ENCODE results near the gene MAP3K12. TPM values are rescaled to one million over a fixed set of nuclear protein-coding genes. Genes with fewer than 3 reads are reported as not detected.
"Not testable (repeated sequence)": the region's sequence is repeated elsewhere in the genome, so short reads cannot be mapped to it uniquely, and the experiment has no call there.

Gene MAP3K12
- total RNA-seq, 2 donors from 2014 or later, result 5.5 to 8.1 TPM

DNA sequence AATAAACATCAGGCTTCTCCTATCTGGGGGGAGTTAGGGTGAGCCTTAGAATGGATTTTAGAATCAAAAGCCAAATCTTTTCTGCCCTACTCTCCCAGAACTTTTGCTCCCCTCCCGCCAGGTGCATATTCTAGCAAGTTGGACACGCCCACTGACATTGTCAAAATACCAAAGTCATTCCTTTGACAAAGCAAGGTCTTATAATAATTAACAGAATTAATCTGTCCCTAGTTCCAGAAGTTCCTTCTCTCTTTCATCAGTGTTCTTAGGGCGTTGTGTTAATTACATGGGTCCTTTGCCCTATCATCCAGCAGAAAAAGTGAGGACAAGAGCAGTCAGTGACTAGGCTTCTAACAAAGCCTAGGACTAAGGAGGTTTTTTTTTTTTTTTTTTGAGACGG lies 55.3 kb downstream of the MAP3K12 start:
- Histone ChIP-seq H3K4me1 (ENCODE audit: control insufficient read depth, insufficient read depth, low read length) (peaks cover 4% of the 10 kb centered on the region), H3K36me3 (ENCODE audit: control insufficient read depth, insufficient read depth, low read length) (peaks cover 33% of the 10 kb centered on the region), H3K27ac (ENCODE audit: low read depth, low read length) (no peak overlapping the region), H3K9ac (ENCODE audit: extremely low read depth, low read length, poor library complexity, severe bottlenecking) (no peak overlapping the region), H3K27me3 (ENCODE audit: control insufficient read depth, insufficient read depth, low read length, poor library complexity, severe bottlenecking) (no peaks in the 10 kb centered on the region), H3K9me3 (ENCODE audit: control insufficient read depth, low read length) (no peaks in the 10 kb centered on the region), H3K4me3 (ENCODE audit: low read length) (peak overlapping the region; percentile 100)
- Mint-ChIP-seq H3K27me3 (ENCODE audit: insufficient read depth) (no peaks in the 10 kb centered on the region), H3K36me3 (ENCODE audit: low read depth) (peaks cover 44% of the 10 kb centered on the region), H3K27ac (peak overlapping the region; percentile 20), H3K4me1 (peaks cover 15% of the 10 kb centered on the region), H3K9me3 (no peaks in the 10 kb centered on the region), H3K4me3 (peak overlapping the region; percentile 89)
- DNase-seq, result no peak
- 90 to 100% methylated on average over 2 to 3 of the region's 4 CpGs for WGBS, 2 experiments (ENCODE audit: insufficient coverage in 1 of 2, insufficient read length in 1 of 2)
- TF ChIP-seq, protein P1, sequence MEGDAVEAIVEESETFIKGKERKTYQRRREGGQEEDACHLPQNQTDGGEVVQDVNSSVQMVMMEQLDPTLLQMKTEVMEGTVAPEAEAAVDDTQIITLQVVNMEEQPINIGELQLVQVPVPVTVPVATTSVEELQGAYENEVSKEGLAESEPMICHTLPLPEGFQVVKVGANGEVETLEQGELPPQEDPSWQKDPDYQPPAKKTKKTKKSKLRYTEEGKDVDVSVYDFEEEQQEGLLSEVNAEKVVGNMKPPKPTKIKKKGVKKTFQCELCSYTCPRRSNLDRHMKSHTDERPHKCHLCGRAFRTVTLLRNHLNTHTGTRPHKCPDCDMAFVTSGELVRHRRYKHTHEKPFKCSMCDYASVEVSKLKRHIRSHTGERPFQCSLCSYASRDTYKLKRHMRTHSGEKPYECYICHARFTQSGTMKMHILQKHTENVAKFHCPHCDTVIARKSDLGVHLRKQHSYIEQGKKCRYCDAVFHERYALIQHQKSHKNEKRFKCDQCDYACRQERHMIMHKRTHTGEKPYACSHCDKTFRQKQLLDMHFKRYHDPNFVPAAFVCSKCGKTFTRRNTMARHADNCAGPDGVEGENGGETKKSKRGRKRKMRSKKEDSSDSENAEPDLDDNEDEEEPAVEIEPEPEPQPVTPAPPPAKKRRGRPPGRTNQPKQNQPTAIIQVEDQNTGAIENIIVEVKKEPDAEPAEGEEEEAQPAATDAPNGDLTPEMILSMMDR (conservative IDR thresholded peaks at IDR 0.05), result no peak

DNA sequence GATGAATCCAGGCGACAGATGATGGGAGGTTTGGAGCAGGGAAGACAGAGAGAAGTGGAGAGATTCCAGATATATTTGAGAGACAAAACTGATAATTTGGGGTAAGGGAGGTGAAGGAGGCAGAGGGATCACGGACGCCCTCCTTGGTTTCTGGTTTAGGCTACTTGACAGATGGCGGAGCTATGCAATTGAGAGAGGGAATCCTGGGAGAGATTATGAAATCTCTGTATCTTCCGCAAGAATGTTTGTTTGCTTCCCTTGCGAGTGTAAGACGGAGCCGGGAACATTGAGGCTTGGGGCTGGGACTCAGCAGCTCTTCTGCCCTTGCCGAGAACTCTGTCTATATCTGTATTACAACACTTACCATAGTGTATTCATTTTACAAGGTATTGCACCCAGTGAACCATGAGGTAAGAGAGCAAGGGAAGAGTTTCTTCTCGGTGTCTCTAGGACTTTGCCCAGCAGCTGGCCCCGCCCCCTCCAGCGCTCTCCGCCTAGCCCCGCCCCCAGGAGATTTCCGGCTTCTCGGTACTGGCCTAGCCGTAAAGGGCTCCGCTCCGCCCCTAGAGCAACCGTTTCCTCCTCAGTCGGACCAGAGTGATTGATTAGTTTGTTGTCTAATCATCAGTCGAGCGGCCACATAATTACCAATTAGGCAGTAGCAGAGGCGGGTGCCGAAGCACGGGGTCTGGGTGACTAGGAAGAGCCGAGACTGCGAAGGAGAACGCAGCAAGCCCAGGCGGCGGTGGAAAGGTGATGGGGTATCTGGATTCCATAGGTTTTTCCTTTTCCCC lies 58.0 kb downstream of the MAP3K12 start, which contains the start of gene PRR13:
PRR13 (plus strand) TSS at position 695 of the 794 bp plus-strand sequence. CDS start 981 bp downstream, outside the sequence.
- Histone ChIP-seq H3K27me3 (ENCODE audit: control insufficient read depth, insufficient read depth, low read length, poor library complexity, severe bottlenecking) (no peaks in the 10 kb centered on the region), H3K4me1 (ENCODE audit: control insufficient read depth, insufficient read depth, low read length) (peaks cover 4% of the 10 kb centered on the region), H3K9ac (ENCODE audit: extremely low read depth, low read length, poor library complexity, severe bottlenecking) (peak within 1 kb of the TSS; percentile 85), H3K9me3 (ENCODE audit: control insufficient read depth, low read length) (no peaks in the 10 kb centered on the region), H3K36me3 (ENCODE audit: control insufficient read depth, insufficient read depth, low read length) (peaks cover 22% of the 10 kb centered on the region), H3K4me3 (ENCODE audit: low read length) (peak within 1 kb of the TSS; percentile 100), H3K27ac (ENCODE audit: low read depth, low read length) (peak within 1 kb of the TSS; percentile 73)
- Mint-ChIP-seq H3K27ac (peak within 1 kb of the TSS; percentile 94), H3K4me1 (peaks cover 18% of the 10 kb centered on the region), H3K4me3 (peak within 1 kb of the TSS; percentile 89), H3K36me3 (ENCODE audit: low read depth) (peaks cover 26% of the 10 kb centered on the region), H3K9me3 (no peaks in the 10 kb centered on the region), H3K27me3 (ENCODE audit: insufficient read depth) (no peaks in the 10 kb centered on the region)
- TF ChIP-seq, protein P1 (conservative IDR thresholded peaks at IDR 0.05), result no peak
- 8 to 19% methylated on average over 16 to 31 of the region's 31 CpGs for WGBS, 2 experiments (ENCODE audit: insufficient coverage in 1 of 2, insufficient read length in 1 of 2)
- peak; percentile 100 for DNase-seq

DNA sequence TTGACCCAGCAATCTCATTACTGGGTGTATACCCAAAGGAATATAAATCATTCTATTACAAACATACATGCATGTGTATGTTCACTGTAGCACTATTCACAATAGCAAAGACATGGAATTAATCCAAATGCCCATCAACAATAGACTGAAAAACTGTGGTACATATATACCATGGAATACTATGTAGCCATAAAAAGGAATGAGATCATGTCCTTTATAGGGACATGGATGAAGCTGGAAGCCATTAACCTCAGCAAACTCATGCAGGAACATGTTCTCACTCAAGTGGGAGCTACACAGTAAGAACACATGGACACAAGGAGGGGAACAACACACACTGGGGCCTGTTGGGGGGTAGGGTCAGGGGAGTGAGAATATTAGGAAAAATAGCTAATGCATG lies 59.7 kb downstream of the MAP3K12 start:
- not testable (repeated sequence) for H3K27ac ChIP-seq (ENCODE audit: low read depth, low read length); H3K27ac Mint-ChIP-seq; H3K9me3 Mint-ChIP-seq; DNase-seq; H3K9ac ChIP-seq (ENCODE audit: extremely low read depth, low read length, poor library complexity, severe bottlenecking); H3K27me3 ChIP-seq (ENCODE audit: control insufficient read depth, insufficient read depth, low read length, poor library complexity, severe bottlenecking); H3K9me3 ChIP-seq (ENCODE audit: control insufficient read depth, low read length); H3K4me3 ChIP-seq (ENCODE audit: low read length); H3K4me1 ChIP-seq (ENCODE audit: control insufficient read depth, insufficient read depth, low read length); H3K4me3 Mint-ChIP-seq; H3K36me3 ChIP-seq (ENCODE audit: control insufficient read depth, insufficient read depth, low read length); H3K27me3 Mint-ChIP-seq (ENCODE audit: insufficient read depth)
- H3K36me3 Mint-ChIP-seq (ENCODE audit: low read depth), result peaks cover 13% of the 10 kb centered on the region
- peaks cover 18% of the 10 kb centered on the region for H3K4me1 Mint-ChIP-seq

DNA sequence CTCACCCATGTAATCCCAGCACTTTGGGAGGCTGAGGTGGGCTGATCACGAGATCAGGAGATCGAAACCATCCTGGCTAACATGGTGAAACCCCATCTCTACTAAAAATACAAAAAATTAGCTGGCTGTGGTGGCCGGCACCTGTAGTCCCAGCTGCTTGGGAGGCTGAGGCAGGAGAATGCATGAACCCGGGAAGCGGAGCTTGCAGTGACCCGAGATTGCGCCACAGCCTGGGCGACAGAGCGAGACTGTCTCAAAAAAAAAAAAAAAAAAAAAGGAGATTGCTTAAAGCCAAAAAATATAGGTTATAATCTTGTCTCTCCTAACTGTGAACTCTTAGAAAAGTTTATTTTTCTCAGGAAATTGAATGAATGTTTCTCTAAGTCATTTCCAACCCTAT lies 63.9 kb downstream of the MAP3K12 start:
- H3K9ac ChIP-seq (ENCODE audit: extremely low read depth, low read length, poor library complexity, severe bottlenecking); H3K9me3 ChIP-seq (ENCODE audit: control insufficient read depth, low read length); H3K4me1 Mint-ChIP-seq; H3K27ac Mint-ChIP-seq; H3K4me3 ChIP-seq (ENCODE audit: low read length); H3K4me1 ChIP-seq (ENCODE audit: control insufficient read depth, insufficient read depth, low read length); H3K9me3 Mint-ChIP-seq; H3K27me3 Mint-ChIP-seq (ENCODE audit: insufficient read depth); H3K27ac ChIP-seq (ENCODE audit: low read depth, low read length); H3K27me3 ChIP-seq (ENCODE audit: control insufficient read depth, insufficient read depth, low read length, poor library complexity, severe bottlenecking); H3K36me3 ChIP-seq (ENCODE audit: control insufficient read depth, insufficient read depth, low read length); DNase-seq; H3K4me3 Mint-ChIP-seq: not testable (repeated sequence)
- 92 to 100% methylated on average over 7 to 9 of the region's 9 CpGs for WGBS, 2 experiments (ENCODE audit: insufficient coverage in 1 of 2, insufficient read length in 1 of 2)
- peaks cover 10% of the 10 kb centered on the region for H3K36me3 Mint-ChIP-seq (ENCODE audit: low read depth)
